MM.1S (cell line): Measurements from ENCODE around the gene POU1F1.

Experiments
- DNase-seq: peaks from one replicate; pipeline ENCODE4 v3.0.0-alpha.2; 2015
- H2AFZ ChIP-seq: fragments of 300-600 bp; sonication (generic); 2 replicates; pipeline ENCODE4 v1.6.0; 2016; ENCODE audit warnings: antibody characterized with exemption, low read length
- H3F3A ChIP-seq: fragments of 300-600 bp; sonication (generic); 2 replicates; pipeline ENCODE4 v1.6.1; 2016; ENCODE audit warnings: mild to moderate bottlenecking, antibody characterized with exemption, low read length, moderate library complexity, mixed read lengths; ENCODE audit not compliant: insufficient read depth
- H3K27ac ChIP-seq: fragments of 300-600 bp; sonication (generic); 2 replicates; pipeline ENCODE4 v1.5.1; 2016; ENCODE audit warnings: mild to moderate bottlenecking, low read length
- H3K27me3 ChIP-seq: fragments of 300-600 bp; sonication (generic); replicated peaks from 2 replicates; pipeline ENCODE4 v1.6.0; 2016; ENCODE audit warnings: low read length; ENCODE audit not compliant: insufficient read depth
- H3K36me3 ChIP-seq: fragments of 300-600 bp; sonication (generic); replicated peaks from 2 replicates; pipeline ENCODE4 v1.6.1; 2016; ENCODE audit warnings: mild to moderate bottlenecking, low read length, mixed read lengths; ENCODE audit not compliant: insufficient read depth
- H3K4me1 ChIP-seq: fragments of 300-600 bp; sonication (generic); 2 replicates; pipeline ENCODE4 v1.6.1; 2016; ENCODE audit warnings: low read length, mixed read lengths
- H3K4me2 ChIP-seq: fragments of 300-600 bp; sonication (generic); 2 replicates; pipeline ENCODE4 v1.6.0; 2016; ENCODE audit warnings: low read depth, low read length
- H3K4me3 ChIP-seq: fragments of 300-600 bp; sonication (generic); 2 replicates; pipeline ENCODE4 v1.5.1; 2016; ENCODE audit warnings: low read length, mixed read lengths
- H3K79me2 ChIP-seq: fragments of 300-600 bp; sonication (generic); 2 replicates; pipeline ENCODE4 v1.6.1; 2016; ENCODE audit warnings: mixed run types, low read length, mixed read lengths
- H3K9ac ChIP-seq: fragments of 300-600 bp; sonication (generic); 2 replicates; pipeline ENCODE4 v1.6.1; 2016; ENCODE audit warnings: low read length, mixed read lengths
- H3K9me2 ChIP-seq: fragments of 300-600 bp; sonication (generic); replicated peaks from 2 replicates; pipeline ENCODE4 v1.6.1; 2016; ENCODE audit warnings: mild to moderate bottlenecking, low read length, mixed read lengths; ENCODE audit not compliant: insufficient read depth
- H3K9me3 ChIP-seq: fragments of 300-600 bp; sonication (generic); replicated peaks from 2 replicates; pipeline ENCODE4 v1.6.1; 2016; ENCODE audit warnings: mild to moderate bottlenecking, low read length, mixed read lengths; ENCODE audit not compliant: insufficient read depth
- H4K20me1 ChIP-seq: fragments of 300-600 bp; sonication (generic); 2 replicates; pipeline ENCODE4 v1.6.1; 2016; ENCODE audit warnings: mild to moderate bottlenecking, low read length, moderate library complexity, mixed read lengths; ENCODE audit not compliant: insufficient read depth
- EZH2 ChIP-seq: fragments of 300-600 bp; sonication (generic); optimal IDR thresholded peaks from 2 replicates; pipeline ENCODE3; 2017; ENCODE audit warnings: low read depth, mild to moderate bottlenecking, antibody characterized with exemption, low read length, mixed read lengths
- EZH2phosphoT487 ChIP-seq: fragments of 300-600 bp; sonication (generic); IDR thresholded peaks from 2 replicates; pipeline ENCODE4 v1.6.1; 2018; ENCODE audit warnings: antibody characterized with exemption, low read length
- TF ChIP-seq, protein P1 (sequence below): fragments of 300-600 bp; sonication (generic); IDR thresholded peaks from 2 replicates; pipeline ENCODE4 v1.5.1; 2016; ENCODE audit warnings: antibody characterized with exemption, low read length, mixed read lengths

Gene POU1F1

DNA sequence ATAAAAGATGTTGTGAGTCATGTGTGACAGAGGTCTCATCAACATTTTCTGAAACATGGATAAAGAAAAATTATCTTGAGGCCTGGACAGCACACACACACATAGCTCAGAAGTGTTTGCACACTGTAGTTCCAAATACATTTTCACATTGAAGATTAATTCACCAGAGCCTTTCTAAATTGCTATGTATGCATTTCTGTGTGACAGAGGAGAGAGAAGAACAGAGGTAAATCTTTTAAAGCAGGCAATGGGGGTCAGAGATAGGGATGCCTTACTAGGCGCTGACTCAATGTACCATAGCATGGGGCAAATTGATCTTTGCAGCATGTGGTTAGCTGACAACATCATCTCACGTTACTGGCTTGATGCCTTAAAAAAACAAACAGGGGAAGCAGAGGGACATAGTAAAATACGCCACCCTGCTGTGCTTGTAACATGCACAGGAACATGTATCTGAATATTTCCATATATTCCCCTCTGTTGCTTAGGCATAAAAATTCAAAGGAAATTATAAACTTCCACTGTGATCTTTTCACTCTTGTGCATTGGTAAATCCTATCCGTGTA lies 7.7 kb downstream of the POU1F1 start:
- Histone ChIP-seq H3K9ac (no peak overlapping the region), H3F3A (no peaks in the 10 kb centered on the region), H3K27me3 (no peaks in the 10 kb centered on the region), H3K79me2 (no peaks in the 10 kb centered on the region), H4K20me1 (no peaks in the 10 kb centered on the region), H3K9me2 (no peaks in the 10 kb centered on the region), H3K27ac (no peak overlapping the region), H2AFZ (no peak overlapping the region), H3K36me3 (no peaks in the 10 kb centered on the region), H3K4me3 (no peak overlapping the region), H3K4me2 (no peak overlapping the region), H3K9me3 (no peaks in the 10 kb centered on the region), H3K4me1 (no peaks in the 10 kb centered on the region)
- TF ChIP-seq, protein P1, sequence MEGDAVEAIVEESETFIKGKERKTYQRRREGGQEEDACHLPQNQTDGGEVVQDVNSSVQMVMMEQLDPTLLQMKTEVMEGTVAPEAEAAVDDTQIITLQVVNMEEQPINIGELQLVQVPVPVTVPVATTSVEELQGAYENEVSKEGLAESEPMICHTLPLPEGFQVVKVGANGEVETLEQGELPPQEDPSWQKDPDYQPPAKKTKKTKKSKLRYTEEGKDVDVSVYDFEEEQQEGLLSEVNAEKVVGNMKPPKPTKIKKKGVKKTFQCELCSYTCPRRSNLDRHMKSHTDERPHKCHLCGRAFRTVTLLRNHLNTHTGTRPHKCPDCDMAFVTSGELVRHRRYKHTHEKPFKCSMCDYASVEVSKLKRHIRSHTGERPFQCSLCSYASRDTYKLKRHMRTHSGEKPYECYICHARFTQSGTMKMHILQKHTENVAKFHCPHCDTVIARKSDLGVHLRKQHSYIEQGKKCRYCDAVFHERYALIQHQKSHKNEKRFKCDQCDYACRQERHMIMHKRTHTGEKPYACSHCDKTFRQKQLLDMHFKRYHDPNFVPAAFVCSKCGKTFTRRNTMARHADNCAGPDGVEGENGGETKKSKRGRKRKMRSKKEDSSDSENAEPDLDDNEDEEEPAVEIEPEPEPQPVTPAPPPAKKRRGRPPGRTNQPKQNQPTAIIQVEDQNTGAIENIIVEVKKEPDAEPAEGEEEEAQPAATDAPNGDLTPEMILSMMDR, result no peak
- TF ChIP-seq EZH2phosphoT487 (no peak), EZH2 (no peak)
- DNase-seq, result no peak

DNA sequence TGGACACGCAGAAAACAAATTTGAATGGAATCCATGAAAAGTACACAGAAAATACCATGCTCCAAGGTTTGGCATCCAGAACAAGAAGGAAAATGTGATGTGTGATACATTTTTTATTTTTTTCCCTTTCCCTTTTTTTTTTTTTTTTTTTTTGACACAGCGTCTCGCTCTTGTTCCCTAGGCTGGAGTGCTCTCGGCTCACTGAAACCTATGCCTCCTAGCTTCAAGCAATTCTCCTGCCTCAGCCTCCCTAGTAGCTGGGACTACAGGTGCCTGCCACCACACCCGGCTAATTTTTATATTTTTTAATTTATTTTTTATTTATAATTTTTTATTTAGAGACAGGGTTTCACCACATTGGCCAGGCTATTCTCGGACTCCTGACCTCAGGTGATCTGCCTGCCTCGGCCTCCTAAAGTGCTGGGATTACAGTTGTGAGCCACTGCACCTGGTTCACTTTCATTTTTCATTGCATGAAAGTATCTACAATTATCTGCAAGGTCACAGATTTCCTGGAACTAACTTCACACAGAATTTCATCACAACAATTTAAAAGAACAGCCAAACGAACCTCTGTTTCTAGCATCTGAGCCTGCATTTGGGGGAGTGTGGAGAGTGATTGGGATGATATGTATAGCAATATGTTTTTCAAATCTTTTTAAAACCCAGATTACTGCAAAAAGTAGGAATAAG lies 8.3 kb downstream of the POU1F1 start:
- peak; percentile 35 for DNase-seq

DNA sequence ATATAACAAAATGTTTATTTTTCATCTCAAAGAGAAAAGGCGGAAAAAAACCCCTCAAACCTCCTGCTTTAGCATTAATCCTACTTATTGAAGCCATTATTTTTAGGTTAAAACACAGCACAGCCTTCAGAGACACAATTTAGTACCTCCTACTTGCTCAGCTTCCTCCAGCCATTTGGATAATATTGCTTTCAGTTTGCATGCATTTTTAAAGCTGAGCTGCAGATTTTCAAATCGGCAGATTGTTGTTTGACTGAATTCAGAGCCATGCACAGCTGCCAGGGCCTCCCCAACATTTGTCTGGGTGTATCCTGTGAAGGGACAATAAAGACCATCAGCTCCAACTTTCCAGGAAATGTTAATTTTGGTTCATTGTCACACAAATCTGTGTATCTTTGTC lies 14.5 kb downstream of the POU1F1 start:
- no peak overlapping the region for H2AFZ ChIP-seq
- H3K9me2 ChIP-seq, result no peaks in the 10 kb centered on the region
- no peak overlapping the region for H3K4me2 ChIP-seq
- no peak for TF ChIP-seq EZH2
- TF ChIP-seq, protein P1, result no peak
- TF ChIP-seq EZH2phosphoT487, result no peak
- H3K9ac ChIP-seq, result no peak overlapping the region
- H4K20me1 ChIP-seq, result no peaks in the 10 kb centered on the region
- no peak overlapping the region for H3K4me3 ChIP-seq
- no peak for DNase-seq
- H3K9me3 ChIP-seq, result no peaks in the 10 kb centered on the region
- no peaks in the 10 kb centered on the region for H3K27me3 ChIP-seq
- H3K36me3 ChIP-seq, result no peaks in the 10 kb centered on the region
- H3K27ac ChIP-seq, result no peak overlapping the region
- no peaks in the 10 kb centered on the region for H3F3A ChIP-seq
- H3K4me1 ChIP-seq, result no peaks in the 10 kb centered on the region
- H3K79me2 ChIP-seq, result no peaks in the 10 kb centered on the region

More for the DNA sequence above, 8.3 kb downstream of the POU1F1 start:
- H2AFZ ChIP-seq, result no peak overlapping the region
- no peaks in the 10 kb centered on the region for H3K4me1 ChIP-seq
- no peak overlapping the region for H3K27ac ChIP-seq
- H3K9ac ChIP-seq, result no peak overlapping the region
- H3K27me3 ChIP-seq, result no peaks in the 10 kb centered on the region
- H4K20me1 ChIP-seq, result no peaks in the 10 kb centered on the region
- no peaks in the 10 kb centered on the region for H3K36me3 ChIP-seq
- H3K9me2 ChIP-seq, result no peaks in the 10 kb centered on the region
- H3K4me3 ChIP-seq, result no peak overlapping the region
- H3F3A ChIP-seq, result no peaks in the 10 kb centered on the region
- H3K79me2 ChIP-seq, result no peaks in the 10 kb centered on the region
- no peak for TF ChIP-seq EZH2
- TF ChIP-seq EZH2phosphoT487, result no peak
- TF ChIP-seq, protein P1, result no peak
- H3K9me3 ChIP-seq, result no peaks in the 10 kb centered on the region
- H3K4me2 ChIP-seq, result no peak overlapping the region
